Epithelial cell of esophagus (primary cell): ENCODE results near the gene ARF5.

Experiments used
- DNase-seq: peaks from one replicate; pipeline ENCODE4 v3.0.0; 2010; ENCODE audit warnings: low read depth
- H3K4me3 ChIP-seq: 2 replicates; pipeline ENCODE4 v1.5.1; 2011; ENCODE audit warnings: mild to moderate bottlenecking, low read length, control low read depth
- TF ChIP-seq, protein P1 (sequence below): IDR thresholded peaks from 2 replicates; pipeline ENCODE4 v1.5.1; 2011; ENCODE audit warnings: low read depth, mild to moderate bottlenecking, low read length, control low read depth, inconsistent platforms; ENCODE audit not compliant: insufficient read depth; ENCODE audit errors: missing control alignments

The ARF5 gene

DNA sequence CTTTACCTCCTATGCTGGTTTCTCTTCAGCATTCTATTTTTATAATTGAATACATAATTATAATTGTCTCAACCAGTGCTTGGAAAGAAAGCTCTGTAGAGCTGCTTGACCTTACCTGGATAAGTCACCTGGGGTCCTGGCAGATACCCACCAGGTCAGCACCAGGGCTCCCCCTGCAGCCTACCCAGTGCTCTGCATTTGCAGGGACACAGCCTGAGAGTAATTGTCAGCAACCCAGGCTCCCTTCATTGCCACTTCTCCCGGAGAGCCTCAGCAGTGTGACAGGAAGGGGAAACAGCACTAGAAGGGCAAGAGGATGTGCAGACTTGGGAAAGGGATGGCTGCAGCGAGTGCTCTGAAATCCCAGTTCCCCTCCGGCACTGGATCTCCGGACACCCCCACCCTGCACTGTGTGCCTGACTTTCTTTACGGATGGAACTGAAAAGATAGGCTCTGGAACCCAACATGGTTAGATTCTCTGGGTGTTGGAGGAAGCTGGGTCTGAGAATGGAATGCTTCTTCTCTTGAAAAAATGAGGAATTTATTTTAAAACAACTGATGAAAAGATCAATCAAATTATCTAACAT is 41.1 kb downstream of the ARF5 start:
- TF ChIP-seq, protein P1, sequence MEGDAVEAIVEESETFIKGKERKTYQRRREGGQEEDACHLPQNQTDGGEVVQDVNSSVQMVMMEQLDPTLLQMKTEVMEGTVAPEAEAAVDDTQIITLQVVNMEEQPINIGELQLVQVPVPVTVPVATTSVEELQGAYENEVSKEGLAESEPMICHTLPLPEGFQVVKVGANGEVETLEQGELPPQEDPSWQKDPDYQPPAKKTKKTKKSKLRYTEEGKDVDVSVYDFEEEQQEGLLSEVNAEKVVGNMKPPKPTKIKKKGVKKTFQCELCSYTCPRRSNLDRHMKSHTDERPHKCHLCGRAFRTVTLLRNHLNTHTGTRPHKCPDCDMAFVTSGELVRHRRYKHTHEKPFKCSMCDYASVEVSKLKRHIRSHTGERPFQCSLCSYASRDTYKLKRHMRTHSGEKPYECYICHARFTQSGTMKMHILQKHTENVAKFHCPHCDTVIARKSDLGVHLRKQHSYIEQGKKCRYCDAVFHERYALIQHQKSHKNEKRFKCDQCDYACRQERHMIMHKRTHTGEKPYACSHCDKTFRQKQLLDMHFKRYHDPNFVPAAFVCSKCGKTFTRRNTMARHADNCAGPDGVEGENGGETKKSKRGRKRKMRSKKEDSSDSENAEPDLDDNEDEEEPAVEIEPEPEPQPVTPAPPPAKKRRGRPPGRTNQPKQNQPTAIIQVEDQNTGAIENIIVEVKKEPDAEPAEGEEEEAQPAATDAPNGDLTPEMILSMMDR, result peak; percentile 49
- peak; percentile 37 for DNase-seq
- H3K4me3 ChIP-seq, result no peak overlapping the region

DNA sequence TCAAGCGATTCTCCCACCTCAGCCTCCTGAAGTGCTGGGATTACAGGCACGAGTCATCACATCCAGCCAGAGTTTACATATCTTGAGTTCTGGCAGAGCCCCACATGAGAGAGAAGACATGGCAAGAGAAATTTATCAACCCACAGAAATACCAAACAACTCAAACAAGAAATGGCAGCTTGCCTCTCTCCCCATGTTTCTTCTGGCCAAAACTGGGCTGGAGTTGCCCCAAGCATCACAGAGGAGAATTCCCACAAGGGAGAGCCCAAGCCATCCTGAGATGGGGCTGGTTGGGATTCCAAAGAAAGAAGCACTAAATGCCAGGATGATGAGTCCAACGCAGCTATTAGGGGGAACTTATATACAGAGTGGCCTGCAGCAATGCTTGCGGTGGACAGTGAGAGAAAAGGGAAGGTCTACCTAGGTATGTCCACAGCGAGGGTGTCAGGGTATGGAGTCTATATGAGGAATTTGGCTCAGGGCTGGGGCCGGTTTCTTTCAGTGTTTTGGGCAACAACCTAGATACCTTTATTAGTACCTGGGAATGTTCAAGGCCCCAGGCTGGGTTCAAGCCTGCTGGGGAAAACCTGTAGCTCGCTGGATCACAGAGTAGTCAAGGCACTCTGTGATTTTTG is 44.2 kb downstream of the ARF5 start:
- TF ChIP-seq, protein P1, result no peak
- no peak overlapping the region for H3K4me3 ChIP-seq
- no peak for DNase-seq

- H3K4me3 ChIP-seq, result no peak overlapping the region
- TF ChIP-seq, protein P1, result no peak
- no peak for DNase-seq
These were observed 47.6 kb downstream of the ARF5 start for GRCh38 chr7:127635659-127636285.

GRCh38 chr7:127638197-127638596 is 50.0 kb downstream of the ARF5 start:
- TF ChIP-seq, protein P1, result no peak
- no peak overlapping the region for H3K4me3 ChIP-seq
- DNase-seq, result no peak
